Measurements from ENCODE around the gene P2RY2.
"Not testable (repeated sequence)": the region's sequence is repeated elsewhere in the genome, so short reads cannot be mapped to it uniquely, and the experiment has no call there.

Gene P2RY2

DNA sequence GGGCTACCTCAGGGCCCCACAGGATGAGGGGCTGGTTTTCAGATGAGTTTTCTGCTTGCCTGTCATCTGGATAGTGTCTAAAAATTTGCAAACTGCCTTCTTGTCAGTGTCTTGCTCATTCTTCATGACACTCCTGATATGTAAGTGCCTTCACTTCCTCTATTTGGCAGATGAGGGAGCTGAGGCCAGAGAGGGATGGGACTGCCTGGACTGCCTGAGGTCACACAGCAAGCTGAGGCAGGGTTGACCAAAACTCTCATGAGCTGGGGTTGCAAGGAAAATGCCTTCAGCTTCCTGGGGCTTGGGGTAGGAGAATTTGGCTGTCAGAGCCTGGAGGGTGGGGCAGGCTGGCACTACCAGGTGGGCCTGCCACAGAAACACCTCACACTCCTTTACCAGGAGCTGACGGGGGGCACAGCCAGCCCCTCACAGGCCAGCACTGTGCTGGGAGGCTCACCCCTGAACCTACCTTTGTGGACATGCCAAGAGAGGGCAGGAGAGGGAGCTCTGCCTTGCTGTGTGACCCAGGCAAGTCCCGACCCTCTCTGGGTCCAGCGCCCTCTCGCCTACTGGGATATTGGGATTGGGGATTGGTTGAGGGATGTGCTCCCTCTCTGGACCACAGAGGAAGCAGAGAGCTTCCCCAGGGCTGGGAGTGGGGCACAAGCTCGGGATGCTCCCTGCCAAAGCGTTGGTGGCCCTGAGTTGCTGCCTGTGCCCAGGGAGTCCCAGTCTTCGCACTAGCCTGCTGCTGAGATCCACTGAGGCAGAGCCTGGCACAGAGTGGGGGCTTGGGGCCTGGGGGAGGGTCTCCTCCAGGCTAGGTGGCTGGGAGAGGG, 52.2 kb downstream of the P2RY2 start:
- no peak for DNase-seq

DNA sequence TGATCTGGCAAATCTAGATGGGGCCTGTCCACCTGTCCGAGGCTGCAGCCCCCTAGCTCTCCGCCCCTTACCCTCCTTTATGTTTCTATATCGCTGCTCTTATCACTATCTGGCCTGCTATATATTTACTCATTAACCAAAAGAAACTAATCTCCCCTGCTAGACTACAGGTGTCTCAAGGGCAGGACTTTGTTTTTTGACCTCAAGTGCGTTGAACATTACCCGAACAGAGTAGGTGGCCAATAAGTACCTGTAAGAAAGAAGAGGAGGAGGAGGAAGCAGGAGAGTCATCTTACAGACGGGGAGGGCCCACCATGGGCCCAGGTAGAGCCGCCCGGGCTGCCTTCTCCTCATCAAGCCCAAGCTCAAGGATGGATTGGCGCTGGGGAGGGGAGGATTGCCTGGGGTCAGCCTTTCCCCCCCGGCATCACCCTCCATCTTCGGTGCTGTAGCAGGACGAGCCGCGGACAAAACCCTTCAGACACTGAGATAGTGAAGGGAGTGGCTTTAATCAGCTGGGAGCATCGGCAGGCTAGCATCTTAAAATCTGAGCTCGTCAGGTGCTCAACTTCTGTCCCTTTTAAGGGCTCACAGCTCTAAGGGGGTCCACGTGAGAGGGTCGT, 52.9 kb downstream of the P2RY2 start:
- no peak for DNase-seq

DNA sequence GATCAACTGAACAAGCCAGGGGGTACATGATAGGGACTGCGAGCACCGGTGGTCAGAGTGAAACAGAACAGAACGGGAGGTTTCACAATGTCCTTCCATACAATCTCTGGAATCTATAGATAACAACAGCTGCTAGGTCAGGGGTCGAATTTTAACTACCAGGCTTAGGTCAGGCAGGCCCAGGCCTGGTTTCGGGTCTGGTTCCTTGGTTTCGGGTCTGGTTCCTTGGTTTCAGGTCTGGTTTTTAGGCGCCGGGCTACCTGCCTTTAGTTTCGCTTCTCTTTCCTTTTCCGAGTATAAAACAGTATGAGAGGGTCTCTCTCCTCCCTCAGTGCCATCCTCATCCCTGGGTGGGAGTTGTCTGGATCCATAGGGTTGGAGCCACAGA, 53.4 kb downstream of the P2RY2 start:
- not testable (repeated sequence) for DNase-seq

DNA sequence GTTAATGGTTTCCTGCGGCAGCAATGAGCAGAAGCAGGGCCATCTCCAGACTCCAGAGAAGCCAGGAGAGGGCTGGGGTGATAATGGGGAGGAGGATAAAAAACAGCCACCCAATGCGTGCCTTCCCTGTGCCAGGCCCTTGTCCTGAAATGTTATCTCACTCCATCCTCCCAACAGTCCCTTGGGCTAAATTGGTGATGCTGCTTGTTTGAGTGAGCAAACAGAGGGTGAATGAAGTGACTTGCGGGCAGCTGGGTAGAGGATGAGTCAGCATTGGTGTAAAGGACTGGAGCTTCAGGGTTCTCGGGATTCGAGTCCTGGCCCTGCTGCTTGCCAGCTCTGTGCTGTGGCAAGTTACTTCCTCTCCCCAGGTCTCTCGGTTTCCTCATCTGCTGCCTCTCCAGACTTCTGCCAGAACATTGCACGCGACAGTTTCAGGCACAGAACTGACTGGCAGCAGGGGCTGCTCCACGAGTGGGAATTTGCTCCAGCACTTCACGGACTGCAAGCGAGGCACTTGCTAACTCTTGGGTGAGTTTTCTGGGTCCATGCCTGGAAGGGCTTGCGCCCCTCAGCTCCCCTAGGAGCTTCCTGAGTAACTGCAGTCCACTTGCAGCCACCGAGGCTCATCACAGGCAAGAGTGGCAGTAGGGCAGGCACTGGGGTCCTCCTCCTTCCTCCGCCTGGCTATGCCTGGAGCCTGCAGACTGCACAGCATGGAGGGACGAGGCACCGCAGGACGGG, 54.0 kb downstream of the P2RY2 start, which contains the start of gene P2RY6:
P2RY6 (plus strand) TSS at position 403 of the 744 bp plus-strand sequence. CDS start 24,181 bp downstream, outside the sequence.
- peak; percentile 84 for DNase-seq

DNA sequence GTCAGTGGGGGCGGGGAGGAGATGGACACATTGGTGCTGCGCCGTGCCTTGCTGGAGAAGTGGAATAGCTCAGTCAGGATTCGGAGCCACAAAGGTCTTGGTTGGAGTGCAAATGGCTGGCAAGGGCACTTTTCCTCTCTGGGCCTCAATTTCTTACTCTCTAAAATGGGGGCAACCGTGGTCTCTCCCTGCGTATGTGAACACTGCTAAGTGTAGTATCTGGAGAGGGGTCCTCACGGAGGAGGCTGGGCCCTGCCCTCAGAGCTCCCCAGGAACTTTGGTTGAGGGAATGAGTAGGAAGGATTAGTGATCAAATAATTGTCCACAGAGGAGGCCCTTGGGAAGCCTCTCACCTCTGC, 54.6 kb downstream of the P2RY2 start:
- no peak for DNase-seq

DNA sequence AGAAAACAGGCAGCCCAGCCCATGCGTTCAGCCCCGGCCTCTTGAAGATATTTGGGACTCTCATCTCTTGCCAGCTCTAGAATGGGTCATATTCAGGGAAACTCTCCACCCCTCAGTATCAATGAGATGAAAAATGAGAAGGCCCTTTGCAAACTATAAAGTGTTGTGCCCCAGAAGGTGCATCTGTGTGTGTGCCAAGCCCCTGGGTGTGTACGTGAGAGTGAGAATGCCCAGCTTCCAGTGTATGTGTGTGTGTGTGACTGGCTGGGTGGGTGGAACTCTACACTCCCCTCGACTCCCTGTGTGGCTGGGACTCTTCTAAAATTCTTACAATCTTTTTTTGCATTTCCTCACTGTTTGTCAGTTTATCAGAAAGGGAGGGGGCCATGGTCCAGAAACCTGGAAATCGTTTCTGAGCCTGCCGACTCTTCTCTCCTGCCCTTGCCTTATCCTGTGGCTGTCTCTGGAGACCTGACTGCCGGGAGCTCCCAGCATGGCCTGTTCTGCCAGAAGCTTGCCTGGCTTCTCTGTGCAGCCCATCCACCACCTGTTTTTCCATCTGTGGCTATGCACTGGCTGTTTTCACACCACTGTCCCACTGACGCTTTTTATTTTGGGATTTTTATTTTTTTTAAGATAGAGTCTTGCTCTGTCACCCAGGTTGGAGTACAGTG, 55.3 kb downstream of the P2RY2 start:
- DNase-seq = no peak

DNA sequence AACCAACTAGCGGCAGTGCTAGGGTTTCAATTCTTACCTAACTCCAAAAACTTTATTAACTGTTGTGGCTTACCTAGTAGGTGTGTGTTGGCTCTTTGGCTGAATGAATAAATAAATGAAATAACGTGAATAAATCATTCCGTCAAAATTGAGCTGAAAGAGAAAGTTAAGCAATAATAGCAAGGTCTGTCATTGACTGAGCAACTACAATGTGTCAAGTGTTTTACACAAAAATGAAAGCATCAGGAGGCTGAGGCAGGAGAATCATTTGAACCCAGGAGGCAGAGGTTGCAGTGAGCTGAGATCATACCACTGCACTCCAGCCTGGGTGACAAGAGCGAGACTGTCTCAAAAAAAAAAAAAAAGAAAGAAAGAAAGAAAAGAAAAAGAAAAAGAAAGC, 56.1 kb downstream of the P2RY2 start:
- DNase-seq = not testable (repeated sequence)

DNA sequence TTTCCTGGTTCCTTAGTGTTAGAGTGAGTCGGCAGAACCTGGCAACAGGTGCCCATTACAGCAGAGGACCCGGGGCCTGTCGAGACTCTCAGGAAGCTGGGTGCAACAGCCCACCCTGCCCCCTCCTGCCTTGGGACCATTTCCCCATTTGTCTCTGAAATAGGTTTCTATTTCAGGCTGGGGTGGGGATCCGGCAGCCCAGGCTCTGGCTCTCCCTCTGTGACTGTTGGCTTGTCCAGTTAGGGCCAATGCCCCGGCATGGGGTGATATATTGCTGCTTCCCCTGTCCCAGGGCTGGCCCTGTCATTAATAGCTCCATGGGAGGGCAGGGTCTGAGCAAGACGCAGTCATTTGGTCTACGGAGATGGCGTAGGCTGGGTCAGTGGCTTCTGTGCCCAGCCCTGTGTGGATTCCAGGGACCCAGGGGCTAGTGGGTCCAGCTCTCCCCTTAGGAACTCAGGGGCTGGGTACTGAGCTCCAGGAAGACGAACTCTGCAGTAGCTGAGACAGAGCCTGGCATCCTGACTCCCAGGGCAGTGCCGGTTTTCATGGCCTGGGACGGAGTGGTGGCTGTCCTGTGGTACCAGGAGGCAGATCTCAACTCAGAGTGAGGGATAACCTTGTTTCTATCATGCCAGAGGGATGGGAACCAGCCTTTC, 56.8 kb downstream of the P2RY2 start:
- DNase-seq = no peak

DNA sequence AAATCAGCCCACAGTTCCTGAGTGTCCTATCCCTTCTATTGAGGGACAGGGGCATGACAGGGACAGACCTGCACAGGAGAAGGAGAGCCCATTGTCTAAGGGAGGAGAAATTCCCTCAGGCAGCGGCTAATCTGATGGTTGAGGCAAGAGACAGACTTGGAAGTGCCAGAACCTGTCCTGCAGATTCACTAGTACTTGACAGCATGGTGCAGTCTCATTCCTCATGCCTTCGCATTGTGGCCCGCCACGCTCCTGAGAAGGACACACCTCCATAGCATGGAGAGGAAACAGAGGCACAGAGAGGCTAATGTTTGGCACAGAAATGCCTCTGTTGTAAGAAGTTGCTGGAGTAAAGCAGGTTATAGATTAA, 57.3 kb downstream of the P2RY2 start:
- DNase-seq = no peak

DNA sequence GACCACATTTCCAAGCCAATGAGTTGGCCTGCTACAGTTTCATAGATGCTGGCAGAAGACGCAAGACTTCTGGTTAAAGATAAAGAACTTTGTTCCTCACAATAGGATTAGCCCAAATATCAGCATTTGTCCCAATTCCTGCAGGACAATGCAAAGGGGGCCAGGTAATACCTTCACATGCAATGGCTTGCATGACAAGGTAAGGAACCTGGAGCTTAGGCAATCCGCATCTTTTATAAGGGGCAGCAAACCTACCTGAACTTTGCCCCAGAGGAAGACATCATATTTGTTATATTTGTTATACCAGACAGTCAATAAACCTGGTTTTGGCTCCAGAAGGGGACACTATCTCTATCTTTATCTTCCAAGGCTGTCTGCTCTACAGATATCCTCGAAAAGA, 59.4 kb downstream of the P2RY2 start:
- DNase-seq = no peak

DNA sequence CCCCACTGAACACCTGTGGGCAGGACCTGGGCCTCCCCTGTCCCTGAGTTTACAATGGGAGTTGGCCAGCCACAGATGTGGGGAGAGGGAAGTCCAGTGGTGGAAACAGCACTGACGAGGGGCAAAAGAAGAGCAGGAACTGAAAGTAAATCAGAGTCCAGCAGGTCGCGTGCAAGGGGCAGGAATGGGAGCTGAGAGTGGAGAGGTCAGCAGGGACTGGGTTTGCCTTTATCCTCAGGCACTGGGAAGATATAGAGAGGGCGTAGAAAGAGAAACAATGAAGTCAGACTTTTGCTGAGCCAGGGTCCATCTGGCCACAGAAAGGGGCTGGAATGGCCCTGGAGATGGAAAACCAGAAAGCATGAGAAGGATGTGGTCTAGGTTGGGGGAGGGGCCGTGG, 62.5 kb downstream of the P2RY2 start:
- no peak for DNase-seq

DNA sequence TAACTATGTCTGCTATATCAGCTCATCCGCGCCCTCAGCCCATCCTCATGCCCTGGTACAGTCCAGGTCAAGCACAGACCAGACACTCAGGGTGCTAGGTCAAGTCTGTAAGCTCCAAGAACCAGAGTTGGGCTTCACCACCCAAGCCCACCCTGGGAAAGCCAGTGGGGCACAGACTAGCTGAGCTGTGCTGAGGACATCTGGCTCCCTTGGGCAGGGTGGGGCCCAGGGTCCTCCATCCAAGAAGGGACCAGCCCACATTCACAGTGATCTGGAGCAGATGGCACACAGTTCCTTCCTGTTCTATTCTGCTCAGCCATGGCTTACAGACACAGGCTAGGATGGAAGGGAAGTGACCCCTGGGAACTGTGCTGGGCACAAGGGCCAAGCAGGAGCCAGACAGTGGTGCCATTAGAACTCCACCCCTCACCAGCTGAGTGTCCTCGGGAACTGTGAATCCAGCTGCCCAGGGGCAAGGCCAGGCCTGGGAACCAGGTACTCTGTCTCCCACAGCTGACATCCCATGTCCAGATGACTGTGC, 63.2 kb downstream of the P2RY2 start:
- DNase-seq = no peak

DNA sequence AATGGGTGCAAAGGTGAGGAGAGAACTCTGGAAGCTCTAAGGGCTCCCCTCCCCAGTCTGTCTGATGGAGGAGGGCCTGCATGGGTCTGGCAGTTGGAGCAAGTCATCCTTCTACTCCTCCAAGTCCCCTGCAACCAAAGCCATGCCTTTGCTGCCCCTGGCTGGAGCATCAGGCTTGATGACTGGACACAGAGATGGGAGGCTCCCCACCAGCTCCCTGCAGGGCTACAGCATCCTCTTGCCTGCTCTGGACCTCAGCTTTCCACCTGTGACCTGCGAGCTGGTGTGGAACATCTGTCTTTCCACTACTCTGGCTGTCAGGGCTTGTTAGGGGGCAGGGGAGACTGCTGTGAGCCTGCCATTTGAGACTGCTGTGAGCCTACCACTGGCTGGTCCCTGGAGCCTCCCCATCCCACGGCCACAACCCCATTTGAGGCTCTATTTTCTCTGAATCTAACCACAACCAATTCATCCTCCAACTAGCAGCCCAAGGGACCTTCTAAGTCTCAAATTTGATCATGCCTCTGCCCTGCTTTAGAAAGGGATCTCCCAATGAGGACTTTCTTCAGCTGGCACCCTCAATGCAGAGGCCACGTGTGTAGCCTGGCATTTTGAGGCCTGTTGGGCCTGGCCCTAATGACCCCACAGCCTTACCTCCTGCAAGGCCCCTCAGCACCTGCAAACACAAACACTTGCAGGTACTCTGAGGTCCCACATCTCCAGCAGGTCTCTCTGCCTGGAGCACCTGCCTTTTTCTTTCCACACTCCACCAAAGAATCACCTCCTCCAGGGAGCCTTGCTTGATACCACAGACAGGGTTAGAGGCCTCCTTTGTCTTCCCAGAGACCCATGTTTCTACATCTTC, 63.9 kb downstream of the P2RY2 start:
- DNase-seq = no peak

DNA sequence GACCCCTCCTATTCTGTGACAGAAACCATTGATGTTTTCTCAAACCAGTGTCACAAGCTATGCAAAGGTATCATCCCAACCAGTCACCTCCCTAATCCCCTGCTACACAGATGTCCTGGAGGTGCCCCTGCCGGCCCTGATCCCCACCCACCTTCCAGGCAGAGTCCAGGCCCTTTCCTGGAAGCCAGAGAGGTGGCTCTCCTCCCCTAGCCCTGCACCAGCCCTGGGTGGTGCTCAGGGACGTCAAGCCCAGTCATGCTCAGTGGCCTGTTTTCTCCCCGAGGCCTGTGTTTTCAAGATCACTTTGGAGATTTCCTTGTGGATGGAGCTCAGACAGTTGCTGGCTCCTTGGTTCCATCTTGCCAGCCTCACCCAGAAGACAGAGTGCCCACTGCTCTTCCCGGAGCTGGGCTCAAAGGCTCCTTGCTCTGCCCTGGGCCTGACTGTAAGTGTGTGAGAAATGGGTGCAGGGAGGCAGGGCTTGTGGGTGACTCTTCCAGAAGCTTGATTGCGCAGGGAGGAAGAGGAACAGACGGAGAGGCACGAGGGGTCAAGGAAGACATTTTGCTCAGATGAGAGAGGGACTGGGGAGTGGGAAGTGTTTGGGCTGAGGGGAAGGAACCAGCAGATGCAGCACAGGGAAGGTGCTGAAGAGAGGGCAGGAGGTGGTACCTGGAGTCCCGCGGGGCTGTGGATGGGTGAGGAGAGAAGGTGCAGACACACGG, 65.4 kb downstream of the P2RY2 start:
- DNase-seq = no peak

DNA sequence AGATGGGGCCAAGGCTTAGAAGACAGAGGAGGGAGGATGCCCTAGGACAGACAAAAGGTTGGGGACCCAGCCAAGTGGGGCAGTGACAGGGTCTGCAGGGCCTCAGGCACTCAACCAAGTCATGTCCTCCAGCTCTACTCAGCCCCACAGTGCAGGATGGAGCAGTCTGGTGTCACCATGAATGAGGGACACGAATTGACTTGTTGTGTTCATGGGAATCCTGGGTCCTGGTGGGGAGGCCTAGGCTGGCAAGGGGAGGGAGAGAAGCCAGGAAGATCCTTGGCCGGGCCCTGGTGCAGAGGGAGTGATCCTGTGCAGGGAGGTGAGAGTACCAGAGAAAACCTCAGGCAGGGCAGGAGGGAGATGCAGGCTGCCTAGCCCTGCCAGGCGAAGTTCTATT, 66.0 kb downstream of the P2RY2 start:
- DNase-seq = no peak

DNA sequence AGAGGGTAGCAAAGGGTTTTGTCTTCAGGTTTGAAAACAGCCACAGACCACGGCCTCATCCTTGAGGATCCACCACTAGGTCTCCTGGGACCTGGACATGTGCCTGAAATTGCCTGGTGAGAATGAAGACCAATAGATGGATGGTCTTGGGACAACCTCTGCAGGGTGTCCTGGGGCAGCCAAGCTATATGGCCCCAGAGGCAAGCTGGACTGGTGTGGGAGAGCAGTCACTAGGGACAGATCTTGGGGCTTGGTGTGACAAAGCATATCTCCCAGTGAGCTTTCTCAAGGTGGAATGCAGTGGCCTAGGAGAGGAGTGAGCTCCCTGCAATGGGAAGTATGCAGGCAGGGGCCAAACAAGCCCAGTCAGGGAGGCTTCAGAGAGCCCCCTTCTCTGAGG, 67.6 kb downstream of the P2RY2 start:
- DNase-seq = no peak
